Heart left ventricle (tissue), 13 donors: ENCODE measurements around the gene DAP.

Experiments used
- CTCF ChIP-seq, 12 donors: fragments of 200-600 bp; sonication (generic) in 4 of 12; IDR thresholded peaks; one replicate each; pipeline versions ENCODE4 v1.5.0 to v1.8.0; 2018 to 2022; ENCODE audit warnings: antibody characterized with exemption in 12 of 12, mild to moderate bottlenecking in 5 of 12
- POLR2A ChIP-seq, 2 donors: fragments of 450-650 bp; IDR thresholded peaks; one replicate each; pipeline ENCODE4 v1.6.1; 2017; ENCODE audit warnings: antibody characterized with exemption in 2 of 2, mild to moderate bottlenecking in 2 of 2, moderate library complexity in 2 of 2
- donor health status: ischemic (EF 13 %, LVEDD 7.1; RV severe dilation, severe dysfunction).
- donor health status: DM: no; HTN: yes; CAD: no.
- donor health status: DM: no; HTN: no; CAD: no.
- donor health status: ischemic (EF 25% LVEDD 6.9; RV normal size, moderate dysfunction).
- donor health status: ischemic (EF 25% LVEDD 5.7; RV mildly dilated, moderate dysfunction).
- donor health status: ischemic (EF 35%, LVEDD 5.7; RV mildly dilated, moderate dysfunction).
- donor health status: nonischemic (EF 11% LVEDD 7.7; RV severe dilation, severe dysfunction).
- donor health status: DM: yes; HTN: yes; CAD: no.
- donor health status: PGD.
- donor health status: ischemic (EF 29% LVEDD 5.4; RV normal size, mild dysfunction).
- donor health status: nonischemic (EF 23%, LVEDD 6.1; RV moderate dilation, normal function).

- no peak for TF ChIP-seq POLR2A (IDR thresholded peaks at IDR 0.05)
- no peak for TF ChIP-seq CTCF (IDR thresholded peaks at IDR 0.05)
Observed at GRCh38 chr5:10800852-10801251, 39.8 kb upstream of the DAP start.
